ENCODE measurements around the gene HIRIP3. TPM values are rescaled to one million over a fixed set of nuclear protein-coding genes. Genes with fewer than 3 reads are reported as not detected.

The HIRIP3 gene
- total RNA-seq, 1 experiment from 2014 or later: 27.3 TPM

GRCh38 chr16:29996766-29997250, 1.4 kb upstream of the HIRIP3 start:
- Histone ChIP-seq H3K4me1 (replicated peaks; ENCODE audit: insufficient read depth) (peaks cover 25% of the 10 kb centered on the region), H3K9me2 (ENCODE audit: insufficient read depth) (no peaks in the 10 kb centered on the region), H2AFZ (peak overlapping the region; percentile 99), H3K27ac (no peak overlapping the region), H3K36me3 (ENCODE audit: low read depth) (no peaks in the 10 kb centered on the region), H3F3A (ENCODE audit: insufficient read depth, low read depth) (peaks cover 35% of the 10 kb centered on the region), H3K4me3 (peak overlapping the region; percentile 72), H3K4me2 (peak overlapping the region; percentile 78), H3K79me2 (ENCODE audit: low read depth) (peaks cover 11% of the 10 kb centered on the region), H3K9me3 (ENCODE audit: insufficient read depth, low read depth) (no peaks in the 10 kb centered on the region), H4K20me1 (ENCODE audit: insufficient read depth) (no peaks in the 10 kb centered on the region), H3K27me3 (ENCODE audit: insufficient read depth, low read depth) (no peaks in the 10 kb centered on the region)
- TF ChIP-seq EZH2 (IDR thresholded peaks at IDR 0.05; ENCODE audit: low read depth) (no peak), CTCF (conservative IDR thresholded peaks at IDR 0.05) (no peak)
- POLR2A ChIA-PET (ENCODE audit: unreplicated experiment): no interaction called here
- intact Hi-C loops (cut with micrococcal nuclease; ENCODE audit: unreplicated experiment): loop anchor here (1.0 to 5.0 kb wide), 3 partner anchors 70 to 134 kb away; partner anchors contain the start of genes ASPHD1, CDIPT and KCTD13
- CTCF ChIA-PET: no interaction called here
- no TSS peak for BruUV-seq (replicated peaks)
- DNase-seq: no peak

GRCh38 chr16:29995911-29996765, 721 bp upstream of the HIRIP3 start, which contains the start of gene INO80E:
TSS of gene INO80E (plus strand) at chr16:29996241. CDS start at chr16:29996311, 70 bp downstream.
- CTCF ChIA-PET: no interaction called here
- Histone ChIP-seq H2AFZ (peak within 1 kb of the TSS; percentile 99), H3K9me2 (ENCODE audit: insufficient read depth) (no peaks in the 10 kb centered on the region), H3K4me3 (peak within 1 kb of the TSS; percentile 72), H3K27me3 (ENCODE audit: insufficient read depth, low read depth) (no peaks in the 10 kb centered on the region), H3K36me3 (ENCODE audit: low read depth) (no peaks in the 10 kb centered on the region), H3F3A (ENCODE audit: insufficient read depth, low read depth) (peaks cover 36% of the 10 kb centered on the region), H3K4me2 (peak within 1 kb of the TSS; percentile 78), H4K20me1 (ENCODE audit: insufficient read depth) (no peaks in the 10 kb centered on the region), H3K79me2 (ENCODE audit: low read depth) (peaks cover 11% of the 10 kb centered on the region), H3K4me1 (replicated peaks; ENCODE audit: insufficient read depth) (peaks cover 25% of the 10 kb centered on the region), H3K9me3 (ENCODE audit: insufficient read depth, low read depth) (no peaks in the 10 kb centered on the region), H3K27ac (peak within 1 kb of the TSS; percentile 74)
- peak; percentile 91 to 100 for DNase-seq
- TF ChIP-seq EZH2 (IDR thresholded peaks at IDR 0.05; ENCODE audit: low read depth) (no peak), CTCF (conservative IDR thresholded peaks at IDR 0.05) (no peak)
- intact Hi-C loops (cut with micrococcal nuclease; ENCODE audit: unreplicated experiment): loop anchor here (1.0 to 5.0 kb wide), 4 partner anchors 69 to 185 kb away; partner anchors contain the start of genes ASPHD1, CDIPT and KCTD13
- BruUV-seq (replicated peaks): no TSS peak
- POLR2A ChIA-PET (ENCODE audit: unreplicated experiment): interaction anchor here (0.6 to 0.7 kb wide), 2 partner anchors 20 to 23 kb away, joined by 3 to 5 read pairs; no protein-coding TSS in a partner anchor

GRCh38 chr16:29994600-29995323, 655 bp downstream of the HIRIP3 start:
- CTCF ChIA-PET: interaction anchor here (1.0 kb wide), 1 partner anchor 21 kb away, joined by 5 read pairs; the partner anchor contains the start of gene TAOK2
- TF ChIP-seq CTCF (conservative IDR thresholded peaks at IDR 0.05): no peak
- TF ChIP-seq EZH2 (IDR thresholded peaks at IDR 0.05; ENCODE audit: low read depth): no peak
- H3K9me3 ChIP-seq (ENCODE audit: insufficient read depth, low read depth): no peaks in the 10 kb centered on the region
- no peaks in the 10 kb centered on the region for H3K9me2 ChIP-seq (ENCODE audit: insufficient read depth)
- H3K27ac ChIP-seq: peak overlapping the region; percentile 74
- H3K27me3 ChIP-seq (ENCODE audit: insufficient read depth, low read depth): no peaks in the 10 kb centered on the region
- no peaks in the 10 kb centered on the region for H3K36me3 ChIP-seq (ENCODE audit: low read depth)
- H3K4me2 ChIP-seq: peak overlapping the region; percentile 78
- H4K20me1 ChIP-seq (ENCODE audit: insufficient read depth): no peaks in the 10 kb centered on the region
- H3K4me1 ChIP-seq (replicated peaks; ENCODE audit: insufficient read depth): peaks cover 25% of the 10 kb centered on the region
- no TSS peak for BruUV-seq (replicated peaks)
- peak overlapping the region; percentile 72 for H3K4me3 ChIP-seq
- peak overlapping the region; percentile 97 for H2AFZ ChIP-seq
- POLR2A ChIA-PET (ENCODE audit: unreplicated experiment): interaction anchor here (0.7 kb wide), 1 partner anchor 33 kb away, joined by 4 read pairs; the partner anchor contains the start of gene TMEM219
- peaks cover 40% of the 10 kb centered on the region for H3F3A ChIP-seq (ENCODE audit: insufficient read depth, low read depth)
- peak; percentile 81 to 89 for DNase-seq
- intact Hi-C loops (cut with micrococcal nuclease; ENCODE audit: unreplicated experiment): loop anchor here (1.0 to 5.0 kb wide), 3 partner anchors 32 to 184 kb away; partner anchors contain the start of genes KCTD13 and TMEM219
- H3K79me2 ChIP-seq (ENCODE audit: low read depth): peaks cover 11% of the 10 kb centered on the region

All from PC-9 (cell line).